H9 (cell line): ENCODE results near the gene PSKH1. TPM values are rescaled to one million over a fixed set of nuclear protein-coding genes. Genes with fewer than 3 reads are reported as not detected.
A peak's percentile ranks its signal among the peaks of the same experiment; 100 is the strongest.

Experiments used
- DNase-seq: peaks from one replicate; pipeline ENCODE4 v3.0.0-alpha.2; 2017
- H2AFZ ChIP-seq: one replicate; pipeline ENCODE4 v1.6.1; 2013; ENCODE audit warnings: mild to moderate bottlenecking, low read length, control low read depth, moderate library complexity
- H2AK5ac ChIP-seq: 2 replicates; pipeline ENCODE4 v1.6.1; 2013; ENCODE audit warnings: low read length, control low read depth, mixed read lengths; ENCODE audit not compliant: insufficient read length
- H2BK120ac ChIP-seq: one replicate; pipeline ENCODE4 v1.6.1; 2013; ENCODE audit warnings: low read depth, mild to moderate bottlenecking, low read length, control low read depth, inconsistent platforms; ENCODE audit not compliant: poor library complexity, severe bottlenecking
- H2BK12ac ChIP-seq: 2 replicates; pipeline ENCODE4 v1.6.1; 2013; ENCODE audit warnings: low read length, control low read depth, mixed read lengths, low read depth; ENCODE audit not compliant: insufficient read length
- H2BK15ac ChIP-seq: 2 replicates; pipeline ENCODE4 v1.6.1; 2013; ENCODE audit warnings: low read depth, low read length, control low read depth
- H2BK20ac ChIP-seq: one replicate; pipeline ENCODE4 v1.6.1; 2013; ENCODE audit warnings: low read depth, mild to moderate bottlenecking, low read length, control low read depth, inconsistent platforms; ENCODE audit not compliant: poor library complexity, severe bottlenecking
- H2BK5ac ChIP-seq: 2 replicates; pipeline ENCODE4 v1.6.1; 2013; ENCODE audit warnings: low read length, control low read depth, mixed read lengths; ENCODE audit not compliant: insufficient read length
- H3K14ac ChIP-seq: 2 replicates; pipeline ENCODE4 v1.6.1; 2013; ENCODE audit warnings: low read length, control low read depth; ENCODE audit not compliant: insufficient read depth
- H3K18ac ChIP-seq: 2 replicates; pipeline ENCODE4 v1.6.1; 2013; ENCODE audit warnings: low read depth, mild to moderate bottlenecking, mixed read lengths, low read length, control low read depth; ENCODE audit not compliant: insufficient read length
- H3K23ac ChIP-seq: 2 replicates; pipeline ENCODE4 v1.6.1; 2013; ENCODE audit warnings: low read length, control low read depth, mixed read lengths, low read depth; ENCODE audit not compliant: insufficient read length
- H3K23me2 ChIP-seq: 2 replicates; pipeline ENCODE4 v1.6.1; 2013; ENCODE audit warnings: low read depth, mild to moderate bottlenecking, mixed read lengths, low read length, control low read depth; ENCODE audit not compliant: insufficient read length, poor library complexity, severe bottlenecking
- H3K27ac ChIP-seq: 2 replicates; pipeline ENCODE4 v1.5.1; 2013; ENCODE audit warnings: low read length, control low read depth, mixed read lengths, low read depth; ENCODE audit not compliant: insufficient read length
- H3K27me3 ChIP-seq: 2 replicates; pipeline ENCODE4 v1.6.1; 2013; ENCODE audit warnings: low read length, control low read depth, inconsistent platforms; ENCODE audit not compliant: insufficient read depth
- H3K4ac ChIP-seq: 2 replicates; pipeline ENCODE4 v1.6.1; 2013; ENCODE audit warnings: low read depth, mild to moderate bottlenecking, control low read depth, inconsistent platforms, low read length, moderate library complexity
- H3K4me1 ChIP-seq: 2 replicates; pipeline ENCODE4 v1.6.1; 2013; ENCODE audit warnings: low read length, control low read depth, inconsistent platforms; ENCODE audit not compliant: insufficient read depth
- H3K4me2 ChIP-seq: 2 replicates; pipeline ENCODE4 v1.6.1; 2013; ENCODE audit warnings: low read length, control low read depth, mixed read lengths; ENCODE audit not compliant: insufficient read length, insufficient read depth
- H3K56ac ChIP-seq: 2 replicates; pipeline ENCODE4 v1.6.1; 2013; ENCODE audit warnings: low read depth, mild to moderate bottlenecking, mixed read lengths, low read length, control low read depth; ENCODE audit not compliant: insufficient read length
- H3K79me1 ChIP-seq: 2 replicates; pipeline ENCODE4 v1.6.1; 2013; ENCODE audit warnings: low read depth, mild to moderate bottlenecking, moderate library complexity, low read length, control low read depth, inconsistent platforms; ENCODE audit not compliant: insufficient read depth, poor library complexity, severe bottlenecking
- H3K79me2 ChIP-seq: 2 replicates; pipeline ENCODE4 v1.6.1; 2013; ENCODE audit warnings: low read length, control low read depth, inconsistent platforms; ENCODE audit not compliant: insufficient read depth
- H3K9ac ChIP-seq: 2 replicates; pipeline ENCODE4 v1.6.1; 2013; ENCODE audit warnings: low read length, control low read depth, mixed read lengths; ENCODE audit not compliant: insufficient read length; ENCODE audit errors: extremely low read depth
- H3K9me3 ChIP-seq: one replicate; pipeline ENCODE4 v1.6.1; 2013; ENCODE audit warnings: low read depth, low read length, inconsistent platforms; ENCODE audit not compliant: control insufficient read depth
- H3T11ph ChIP-seq: one replicate; pipeline ENCODE4 v1.6.1; 2013; ENCODE audit warnings: mild to moderate bottlenecking, low read length, control low read depth, inconsistent platforms
- H4K20me1 ChIP-seq: one replicate; pipeline ENCODE4 v1.6.1; 2013; ENCODE audit not compliant: control insufficient read depth, insufficient read length, insufficient read depth
- H4K5ac ChIP-seq: 2 replicates; pipeline ENCODE4 v1.6.1; 2013; ENCODE audit warnings: low read depth, mild to moderate bottlenecking, mixed read lengths, low read length, control low read depth; ENCODE audit not compliant: insufficient read length
- H4K8ac ChIP-seq: replicated peaks from 2 replicates; pipeline ENCODE4 v1.6.1; 2013; ENCODE audit warnings: low read length, control low read depth, mixed read lengths, low read depth; ENCODE audit not compliant: insufficient read length
- H4K91ac ChIP-seq: 2 replicates; pipeline ENCODE4 v1.6.1; 2013; ENCODE audit warnings: low read depth, mild to moderate bottlenecking, moderate library complexity, mixed read lengths, low read length, control low read depth; ENCODE audit not compliant: insufficient read length
- H3K27ac Mint-ChIP-seq, 3 experiments: 2 replicates in 2 of 3; 3 replicates in 1 of 3; pipeline ENCODE4 v1.8.0; 2020 to 2021; ENCODE audit warnings: mixed read lengths in 3 of 3, mild to moderate bottlenecking in 1 of 3, moderate library complexity in 1 of 3
- H3K27me3 Mint-ChIP-seq: 2 replicates; pipeline ENCODE4 v1.8.0; 2021; ENCODE audit warnings: low read depth, mild to moderate bottlenecking, moderate library complexity, mixed read lengths
- H3K36me3 Mint-ChIP-seq, 3 experiments: 2 replicates in 2 of 3; 3 replicates in 1 of 3; pipeline ENCODE4 v1.8.0; 2020 to 2021; ENCODE audit warnings: low read depth in 3 of 3, mixed read lengths in 3 of 3; ENCODE audit not compliant: insufficient read depth in 1 of 3
- H3K4me1 Mint-ChIP-seq, 2 experiments: 2 replicates each; pipeline ENCODE4 v1.8.0; 2020; ENCODE audit warnings: mixed read lengths in 2 of 2
- H3K4me3 Mint-ChIP-seq, 2 experiments: 2 replicates in 1 of 2; 3 replicates in 1 of 2; pipeline ENCODE4 v1.8.0; 2020 to 2021; ENCODE audit warnings: mild to moderate bottlenecking in 2 of 2, mixed read lengths in 2 of 2, moderate library complexity in 1 of 2
- H3K9me3 Mint-ChIP-seq, 2 experiments: 2 replicates in 1 of 2; 3 replicates in 1 of 2; pipeline ENCODE4 v1.8.0; 2020; ENCODE audit warnings: mild to moderate bottlenecking in 2 of 2, mixed read lengths in 2 of 2, moderate library complexity in 1 of 2
- CTCF ChIP-seq: fragments of 200-600 bp; sonication (generic); conservative IDR thresholded peaks from 3 replicates; pipeline ENCODE4 v1.8.0; 2021; ENCODE audit warnings: antibody characterized with exemption, mild to moderate bottlenecking
- WGBS: extraction: QIAGEN DNeasy Blood & Tissue Kit; methylation state at CpG from one replicate; pipeline ENCODE4 v1.1.7; 2013; ENCODE audit warnings: missing lambda C conversion rate, low lambda C conversion rate, mixed read lengths; ENCODE audit not compliant: insufficient read length; ENCODE audit errors: extremely low coverage; 5-methylcytosine and 5-hydroxymethylcytosine counted together
- total RNA-seq: library from RNA; stranded (reverse); gene quantifications from 2 replicates; pipeline ENCODE4 v1.2.1, GENCODE V29; 2021

Gene PSKH1
- total RNA-seq, 1 experiment from 2014 or later, result 29.1 TPM

GRCh38 chr16:67860589-67861398 lies 32.3 kb upstream of the PSKH1 start:
- Histone ChIP-seq H3K79me1 (peaks cover 3% of the 10 kb centered on the region), H3K9me3 (no peaks in the 10 kb centered on the region), H4K91ac (no peak overlapping the region), H3K23me2 (no peaks in the 10 kb centered on the region), H3K9ac (no peak overlapping the region), H3K79me2 (peaks cover 29% of the 10 kb centered on the region; the same call in 1 of the 2 replicates), H3K27ac (no peak overlapping the region), H3K27me3 (no peaks in the 10 kb centered on the region), H2AK5ac (no peak overlapping the region), H4K8ac (no peak overlapping the region), H3K56ac (no peak overlapping the region), H2BK15ac (no peak overlapping the region), H3T11ph (no peak overlapping the region), H3K23ac (no peak overlapping the region), H2BK120ac (no peak overlapping the region), H4K20me1 (peaks cover 3% of the 10 kb centered on the region), H2BK5ac (no peak overlapping the region), H2BK20ac (no peak overlapping the region), H3K4me2 (no peak overlapping the region), H2AFZ (no peak overlapping the region), H4K5ac (peak overlapping the region; percentile 16), H2BK12ac (no peak overlapping the region), H3K14ac (no peak overlapping the region), H3K18ac (no peak overlapping the region), H3K4me1 (peaks cover 6% of the 10 kb centered on the region; the same call in 1 of the 2 replicates), H3K4ac (no peak overlapping the region)
- no CpG with 5 or more reads among the region's 8 CpGs for WGBS
- Mint-ChIP-seq H3K4me1 (peaks cover 35 to 50% of the 10 kb centered on the region in 2 experiments), H3K27ac (no peak overlapping the region; a peak in 1 of 7 replicates), H3K27me3 (no peaks in the 10 kb centered on the region), H3K4me3 (no peak overlapping the region), H3K36me3 (peaks cover 21 to 38% (median 35%) of the 10 kb centered on the region in 3 experiments), H3K9me3 (no peaks in the 10 kb centered on the region)
- TF ChIP-seq CTCF, result no peak
- DNase-seq, result no peak
